ENCODE data around the gene SPATA7. TPM values are rescaled to one million over a fixed set of nuclear protein-coding genes. Genes with fewer than 3 reads are reported as not detected.

SPATA7 gene, protein sequence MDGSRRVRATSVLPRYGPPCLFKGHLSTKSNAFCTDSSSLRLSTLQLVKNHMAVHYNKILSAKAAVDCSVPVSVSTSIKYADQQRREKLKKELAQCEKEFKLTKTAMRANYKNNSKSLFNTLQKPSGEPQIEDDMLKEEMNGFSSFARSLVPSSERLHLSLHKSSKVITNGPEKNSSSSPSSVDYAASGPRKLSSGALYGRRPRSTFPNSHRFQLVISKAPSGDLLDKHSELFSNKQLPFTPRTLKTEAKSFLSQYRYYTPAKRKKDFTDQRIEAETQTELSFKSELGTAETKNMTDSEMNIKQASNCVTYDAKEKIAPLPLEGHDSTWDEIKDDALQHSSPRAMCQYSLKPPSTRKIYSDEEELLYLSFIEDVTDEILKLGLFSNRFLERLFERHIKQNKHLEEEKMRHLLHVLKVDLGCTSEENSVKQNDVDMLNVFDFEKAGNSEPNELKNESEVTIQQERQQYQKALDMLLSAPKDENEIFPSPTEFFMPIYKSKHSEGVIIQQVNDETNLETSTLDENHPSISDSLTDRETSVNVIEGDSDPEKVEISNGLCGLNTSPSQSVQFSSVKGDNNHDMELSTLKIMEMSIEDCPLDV
- 5.3 and 6.0 TPM in 2 replicates for total RNA-seq (2021)
- long read RNA-seq, transcript SPATA7-203 (12 exons, 2,123 nt), result major isoform, 7 of 28 reads
- long read RNA-seq, partial matches to known transcripts, result 1 of 28 reads
- long read RNA-seq, other reads (novel, unspliced or antisense), result 16 of 28 reads

GRCh38 chr14:88385212-88386101 lies at the start of gene SPATA7:
Gene SPATA7 (plus strand): TSS chr14:88385657. CDS start chr14:88385819, 162 bp downstream.
- no peak for TF ChIP-seq CTCF (conservative IDR thresholded peaks at IDR 0.05)
- Histone ChIP-seq H3K9ac (ENCODE audit: extremely low read depth, insufficient read length, low read length) (peak within 1 kb of the TSS; percentile 85), H2BK5ac (ENCODE audit: insufficient read length, low read length) (no peak within 1 kb of the TSS), H4K20me1 (ENCODE audit: control insufficient read depth, insufficient read depth, insufficient read length) (no peaks in the 10 kb centered on the region), H3K4me1 (ENCODE audit: insufficient read depth, low read length) (0 out of 2 replicates have a peak, but pooled peaks cover 4% of the 10 kb centered on the region), H2AFZ (ENCODE audit: low read length) (peak within 1 kb of the TSS; percentile 88), H2BK12ac (ENCODE audit: insufficient read length, low read depth, low read length) (no peak within 1 kb of the TSS), H3K56ac (ENCODE audit: insufficient read length, low read depth, low read length) (no peak within 1 kb of the TSS), H3K9me3 (ENCODE audit: control insufficient read depth, low read depth, low read length) (no peaks in the 10 kb centered on the region), H2AK5ac (ENCODE audit: insufficient read length, low read length) (no peak within 1 kb of the TSS), H4K8ac (replicated peaks; ENCODE audit: insufficient read length, low read depth, low read length) (no peak within 1 kb of the TSS), H3K14ac (ENCODE audit: insufficient read depth, low read length) (peak within 1 kb of the TSS; percentile 72), H3K18ac (ENCODE audit: insufficient read length, low read depth, low read length) (peak within 1 kb of the TSS; percentile 60), H3K23ac (ENCODE audit: insufficient read length, low read depth, low read length) (no peak within 1 kb of the TSS), H3K79me2 (ENCODE audit: insufficient read depth, low read length) (no peaks in the 10 kb centered on the region), H3T11ph (ENCODE audit: low read length) (no peak within 1 kb of the TSS), H4K91ac (ENCODE audit: insufficient read length, low read depth, low read length) (no peak within 1 kb of the TSS), H2BK120ac (ENCODE audit: low read depth, low read length, poor library complexity, severe bottlenecking) (no peak within 1 kb of the TSS), H3K23me2 (ENCODE audit: insufficient read length, low read depth, low read length, poor library complexity, severe bottlenecking) (peaks cover 3% of the 10 kb centered on the region), H3K27me3 (ENCODE audit: insufficient read depth, low read length) (no peaks in the 10 kb centered on the region), H3K27ac (ENCODE audit: insufficient read length, low read depth, low read length) (no peak within 1 kb of the TSS), H3K79me1 (ENCODE audit: insufficient read depth, low read depth, low read length, poor library complexity, severe bottlenecking) (no peaks in the 10 kb centered on the region), H2BK15ac (ENCODE audit: low read depth, low read length) (no peak within 1 kb of the TSS), H2BK20ac (ENCODE audit: low read depth, low read length, poor library complexity, severe bottlenecking) (no peak within 1 kb of the TSS), H3K4me2 (ENCODE audit: insufficient read depth, insufficient read length, low read length) (peak within 1 kb of the TSS; percentile 77), H4K5ac (ENCODE audit: insufficient read length, low read depth, low read length) (no peak within 1 kb of the TSS), H3K4ac (ENCODE audit: low read depth, low read length) (no peak within 1 kb of the TSS)
- peaks cover 6% of the 10 kb centered on the region for H3K27me3 Mint-ChIP-seq (ENCODE audit: low read depth)
- WGBS (ENCODE audit: extremely low coverage, insufficient read length, low lambda C conversion rate), result no CpG with 5 or more reads among the region's 50 CpGs
- peak; percentile 97 for DNase-seq
- H3K4me1 Mint-ChIP-seq, result peaks cover 16% of the 10 kb centered on the region in 2 experiments
- peak within 1 kb of the TSS; percentile 90 to 95 for H3K4me3 Mint-ChIP-seq
- H3K9me3 Mint-ChIP-seq, result no peaks in the 10 kb centered on the region
- H3K36me3 Mint-ChIP-seq (ENCODE audit: insufficient read depth in 1 of 3, low read depth in 3 of 3), result no peaks in the 10 kb centered on the region
- H3K27ac Mint-ChIP-seq, result peak within 1 kb of the TSS; percentile 80 to 95 (median 87); a peak in 3 of 7 replicates

All from H9 (cell line).